WTC11 (cell line): Measurements from ENCODE around the gene SIN3A. TPM values are rescaled to one million over a fixed set of nuclear protein-coding genes. Genes with fewer than 3 reads are reported as not detected.
A peak's percentile ranks its signal among the peaks of the same experiment; 100 is the strongest.

Experiments used
- AR ChIP-seq: fragments of 250-450 bp; sonication (Bioruptor Pico); IDR thresholded peaks from 2 replicates; pipeline ENCODE4 v1.9.0; 2021; ENCODE audit warnings: mild to moderate bottlenecking
- E2F1 ChIP-seq: sonication (generic); formaldehyde crosslinking; IDR thresholded peaks from 2 replicates; pipeline ENCODE4 v1.8.0; 2022; ENCODE audit warnings: mild to moderate bottlenecking, missing genetic modification reagents
- EMX1 ChIP-seq: fragments of 250-450 bp; sonication (Bioruptor Pico); IDR thresholded peaks from 2 replicates; pipeline ENCODE4 v1.8.0; 2021; ENCODE audit warnings: mild to moderate bottlenecking
- FOXK1 ChIP-seq: sonication (generic); formaldehyde crosslinking; IDR thresholded peaks from 2 replicates; pipeline ENCODE4 v1.8.0; 2022; ENCODE audit warnings: mild to moderate bottlenecking, moderate library complexity, missing genetic modification reagents
- FOXP4 ChIP-seq: sonication (generic); formaldehyde crosslinking; IDR thresholded peaks from 2 replicates; pipeline ENCODE4 v1.8.0; 2022; ENCODE audit warnings: mild to moderate bottlenecking, missing genetic modification reagents
- MXD4 ChIP-seq: fragments of 250-450 bp; sonication (Bioruptor Pico); IDR thresholded peaks from 2 replicates; pipeline ENCODE4 v1.8.0; 2021; ENCODE audit warnings: mild to moderate bottlenecking, moderate library complexity, borderline replicate concordance
- NFATC4 ChIP-seq: fragments of 250-450 bp; sonication (Bioruptor Pico); IDR thresholded peaks from 2 replicates; pipeline ENCODE4 v1.9.0; 2021; ENCODE audit warnings: mild to moderate bottlenecking
- SOX15 ChIP-seq: fragments of 250-450 bp; sonication (Bioruptor Pico); IDR thresholded peaks from 2 replicates; pipeline ENCODE4 v1.9.0; 2021; ENCODE audit warnings: mild to moderate bottlenecking
- TCF7 ChIP-seq: sonication (generic); formaldehyde crosslinking; IDR thresholded peaks from 2 replicates; pipeline ENCODE4 v1.8.0; 2022; ENCODE audit warnings: mild to moderate bottlenecking, low read depth, missing genetic modification reagents, moderate library complexity
- ZNF138 ChIP-seq: sonication (generic); formaldehyde crosslinking; conservative IDR thresholded peaks from 2 replicates; pipeline ENCODE4 v1.8.1; 2022; ENCODE audit warnings: mild to moderate bottlenecking, moderate library complexity, missing genetic modification reagents
- ZNF281 ChIP-seq: sonication (generic); formaldehyde crosslinking; IDR thresholded peaks from 2 replicates; pipeline ENCODE4 v1.8.0; 2023; ENCODE audit warnings: mild to moderate bottlenecking, missing genetic modification reagents
- ZNF423 ChIP-seq: fragments of 250-450 bp; sonication (Bioruptor Pico); IDR thresholded peaks from 2 replicates; pipeline ENCODE4 v2.1.2; 2022; ENCODE audit warnings: mild to moderate bottlenecking, moderate library complexity
- total RNA-seq: library from RNA; stranded (reverse); gene quantifications from 3 replicates; pipeline ENCODE4 v1.2.3, GENCODE V29; 2021
- TF ChIP-seq, protein P1 (sequence below): fragments of 250-450 bp; sonication (Bioruptor Pico); IDR thresholded peaks from 2 replicates; pipeline ENCODE4 v1.9.0; 2021; ENCODE audit warnings: mild to moderate bottlenecking, borderline replicate concordance
- TF ChIP-seq, protein P2 (sequence below): sonication (generic); formaldehyde crosslinking; IDR thresholded peaks from 2 replicates; pipeline ENCODE4 v1.8.1; 2022; ENCODE audit warnings: low read depth, mild to moderate bottlenecking, moderate library complexity, missing genetic modification reagents, borderline replicate concordance
- TF ChIP-seq, protein P3 (sequence below): fragments of 200-600 bp; IDR thresholded peaks from 2 replicates; pipeline ENCODE4 v1.8.0; 2022; ENCODE audit warnings: antibody characterized with exemption
- TF ChIP-seq, protein P4 (sequence below): fragments of 250-450 bp; sonication (Bioruptor Pico); IDR thresholded peaks from 2 replicates; pipeline ENCODE4 v2.1.2; 2022; ENCODE audit warnings: mild to moderate bottlenecking, moderate library complexity
- TF ChIP-seq, protein P5 (sequence below): sonication (generic); formaldehyde crosslinking; IDR thresholded peaks from 2 replicates; pipeline ENCODE4 v1.8.1; 2022; ENCODE audit warnings: mild to moderate bottlenecking, missing genetic modification reagents, moderate library complexity, borderline replicate concordance

The SIN3A gene
- total RNA-seq, 1 experiment from 2014 or later: 113 TPM

- TF ChIP-seq, protein P1, sequence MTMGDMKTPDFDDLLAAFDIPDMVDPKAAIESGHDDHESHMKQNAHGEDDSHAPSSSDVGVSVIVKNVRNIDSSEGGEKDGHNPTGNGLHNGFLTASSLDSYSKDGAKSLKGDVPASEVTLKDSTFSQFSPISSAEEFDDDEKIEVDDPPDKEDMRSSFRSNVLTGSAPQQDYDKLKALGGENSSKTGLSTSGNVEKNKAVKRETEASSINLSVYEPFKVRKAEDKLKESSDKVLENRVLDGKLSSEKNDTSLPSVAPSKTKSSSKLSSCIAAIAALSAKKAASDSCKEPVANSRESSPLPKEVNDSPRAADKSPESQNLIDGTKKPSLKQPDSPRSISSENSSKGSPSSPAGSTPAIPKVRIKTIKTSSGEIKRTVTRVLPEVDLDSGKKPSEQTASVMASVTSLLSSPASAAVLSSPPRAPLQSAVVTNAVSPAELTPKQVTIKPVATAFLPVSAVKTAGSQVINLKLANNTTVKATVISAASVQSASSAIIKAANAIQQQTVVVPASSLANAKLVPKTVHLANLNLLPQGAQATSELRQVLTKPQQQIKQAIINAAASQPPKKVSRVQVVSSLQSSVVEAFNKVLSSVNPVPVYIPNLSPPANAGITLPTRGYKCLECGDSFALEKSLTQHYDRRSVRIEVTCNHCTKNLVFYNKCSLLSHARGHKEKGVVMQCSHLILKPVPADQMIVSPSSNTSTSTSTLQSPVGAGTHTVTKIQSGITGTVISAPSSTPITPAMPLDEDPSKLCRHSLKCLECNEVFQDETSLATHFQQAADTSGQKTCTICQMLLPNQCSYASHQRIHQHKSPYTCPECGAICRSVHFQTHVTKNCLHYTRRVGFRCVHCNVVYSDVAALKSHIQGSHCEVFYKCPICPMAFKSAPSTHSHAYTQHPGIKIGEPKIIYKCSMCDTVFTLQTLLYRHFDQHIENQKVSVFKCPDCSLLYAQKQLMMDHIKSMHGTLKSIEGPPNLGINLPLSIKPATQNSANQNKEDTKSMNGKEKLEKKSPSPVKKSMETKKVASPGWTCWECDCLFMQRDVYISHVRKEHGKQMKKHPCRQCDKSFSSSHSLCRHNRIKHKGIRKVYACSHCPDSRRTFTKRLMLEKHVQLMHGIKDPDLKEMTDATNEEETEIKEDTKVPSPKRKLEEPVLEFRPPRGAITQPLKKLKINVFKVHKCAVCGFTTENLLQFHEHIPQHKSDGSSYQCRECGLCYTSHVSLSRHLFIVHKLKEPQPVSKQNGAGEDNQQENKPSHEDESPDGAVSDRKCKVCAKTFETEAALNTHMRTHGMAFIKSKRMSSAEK: no peak
- TF ChIP-seq, protein P2, sequence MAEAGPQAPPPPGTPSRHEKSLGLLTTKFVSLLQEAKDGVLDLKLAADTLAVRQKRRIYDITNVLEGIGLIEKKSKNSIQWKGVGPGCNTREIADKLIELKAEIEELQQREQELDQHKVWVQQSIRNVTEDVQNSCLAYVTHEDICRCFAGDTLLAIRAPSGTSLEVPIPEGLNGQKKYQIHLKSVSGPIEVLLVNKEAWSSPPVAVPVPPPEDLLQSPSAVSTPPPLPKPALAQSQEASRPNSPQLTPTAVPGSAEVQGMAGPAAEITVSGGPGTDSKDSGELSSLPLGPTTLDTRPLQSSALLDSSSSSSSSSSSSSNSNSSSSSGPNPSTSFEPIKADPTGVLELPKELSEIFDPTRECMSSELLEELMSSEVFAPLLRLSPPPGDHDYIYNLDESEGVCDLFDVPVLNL (CRISPR knock-in tag): peak; percentile 15; the same call in 1 of the 2 replicates
- TF ChIP-seq ZNF281 (CRISPR knock-in tag) (peak; percentile 74; the same call in 1 of the 2 replicates), NFATC4 (CRISPR knock-in tag) (peak; percentile 67), TCF7 (no peak), AR (peak; percentile 68), MXD4 (CRISPR knock-in tag) (no peak), SOX15 (CRISPR knock-in tag) (no peak), FOXK1 (CRISPR knock-in tag) (peak; percentile 53; the same call in 1 of the 2 replicates), FOXP4 (CRISPR knock-in tag) (peak; percentile 28; the same call in 1 of the 2 replicates), EMX1 (peak; percentile 75; the same call in 1 of the 2 replicates), ZNF423 (no peak), E2F1 (peak; percentile 77; the same call in 1 of the 2 replicates), ZNF138 (0 out of 2 replicates have a peak, but pooled peaks have one; percentile 27)
- TF ChIP-seq, protein P3, sequence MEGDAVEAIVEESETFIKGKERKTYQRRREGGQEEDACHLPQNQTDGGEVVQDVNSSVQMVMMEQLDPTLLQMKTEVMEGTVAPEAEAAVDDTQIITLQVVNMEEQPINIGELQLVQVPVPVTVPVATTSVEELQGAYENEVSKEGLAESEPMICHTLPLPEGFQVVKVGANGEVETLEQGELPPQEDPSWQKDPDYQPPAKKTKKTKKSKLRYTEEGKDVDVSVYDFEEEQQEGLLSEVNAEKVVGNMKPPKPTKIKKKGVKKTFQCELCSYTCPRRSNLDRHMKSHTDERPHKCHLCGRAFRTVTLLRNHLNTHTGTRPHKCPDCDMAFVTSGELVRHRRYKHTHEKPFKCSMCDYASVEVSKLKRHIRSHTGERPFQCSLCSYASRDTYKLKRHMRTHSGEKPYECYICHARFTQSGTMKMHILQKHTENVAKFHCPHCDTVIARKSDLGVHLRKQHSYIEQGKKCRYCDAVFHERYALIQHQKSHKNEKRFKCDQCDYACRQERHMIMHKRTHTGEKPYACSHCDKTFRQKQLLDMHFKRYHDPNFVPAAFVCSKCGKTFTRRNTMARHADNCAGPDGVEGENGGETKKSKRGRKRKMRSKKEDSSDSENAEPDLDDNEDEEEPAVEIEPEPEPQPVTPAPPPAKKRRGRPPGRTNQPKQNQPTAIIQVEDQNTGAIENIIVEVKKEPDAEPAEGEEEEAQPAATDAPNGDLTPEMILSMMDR: no peak
- TF ChIP-seq, protein P4, sequence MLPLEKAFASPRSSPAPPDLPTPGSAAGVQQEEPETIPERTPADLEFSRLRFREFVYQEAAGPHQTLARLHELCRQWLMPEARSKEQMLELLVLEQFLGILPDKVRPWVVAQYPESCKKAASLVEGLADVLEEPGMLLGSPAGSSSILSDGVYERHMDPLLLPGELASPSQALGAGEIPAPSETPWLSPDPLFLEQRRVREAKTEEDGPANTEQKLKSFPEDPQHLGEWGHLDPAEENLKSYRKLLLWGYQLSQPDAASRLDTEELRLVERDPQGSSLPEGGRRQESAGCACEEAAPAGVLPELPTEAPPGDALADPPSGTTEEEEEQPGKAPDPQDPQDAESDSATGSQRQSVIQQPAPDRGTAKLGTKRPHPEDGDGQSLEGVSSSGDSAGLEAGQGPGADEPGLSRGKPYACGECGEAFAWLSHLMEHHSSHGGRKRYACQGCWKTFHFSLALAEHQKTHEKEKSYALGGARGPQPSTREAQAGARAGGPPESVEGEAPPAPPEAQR (CRISPR knock-in tag): no peak
- TF ChIP-seq, protein P5, sequence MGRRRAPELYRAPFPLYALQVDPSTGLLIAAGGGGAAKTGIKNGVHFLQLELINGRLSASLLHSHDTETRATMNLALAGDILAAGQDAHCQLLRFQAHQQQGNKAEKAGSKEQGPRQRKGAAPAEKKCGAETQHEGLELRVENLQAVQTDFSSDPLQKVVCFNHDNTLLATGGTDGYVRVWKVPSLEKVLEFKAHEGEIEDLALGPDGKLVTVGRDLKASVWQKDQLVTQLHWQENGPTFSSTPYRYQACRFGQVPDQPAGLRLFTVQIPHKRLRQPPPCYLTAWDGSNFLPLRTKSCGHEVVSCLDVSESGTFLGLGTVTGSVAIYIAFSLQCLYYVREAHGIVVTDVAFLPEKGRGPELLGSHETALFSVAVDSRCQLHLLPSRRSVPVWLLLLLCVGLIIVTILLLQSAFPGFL (CRISPR knock-in tag): no peak
Measured at GRCh38 chr15:75367913-75368688, 83.4 kb downstream of the SIN3A start, which contains the start of gene MAN2C1 (continued).
